ENCODE data around the gene TCAF1.

- TF ChIP-seq CTCF (conservative IDR thresholded peaks at IDR 0.05; ENCODE audit: low read depth, low read length) (no peak), CEBPB (IDR thresholded peaks at IDR 0.05; ENCODE audit: low read depth, low read length) (no peak)
These were observed 3.2 kb downstream of the TCAF1 start for GRCh38 chr7:143898810-143899209.
